Keratinocyte (primary cell): Measurements from ENCODE around the gene FPR3.

ENCODE experiments used
- CTCF ChIP-seq, 3 experiments: IDR thresholded peaks in 1 of 3; conservative IDR thresholded peaks in 1 of 3; optimal IDR thresholded peaks in 1 of 3; 2 replicates in 2 of 3; 3 replicates in 1 of 3; pipeline versions ENCODE3 to v1.5.1; 2011; ENCODE audit warnings: low read length in 3 of 3, mild to moderate bottlenecking in 3 of 3, moderate library complexity in 2 of 3, control low read depth in 1 of 3, inconsistent platforms in 1 of 3; ENCODE audit not compliant: insufficient read depth in 2 of 3; ENCODE audit errors: extremely low read depth in 1 of 3
- EZH2 ChIP-seq: IDR thresholded peaks from one replicate; pipeline ENCODE4 v1.6.1; 2012; ENCODE audit warnings: inconsistent platforms, mild to moderate bottlenecking, low read length, moderate library complexity

- TF ChIP-seq CTCF (optimal IDR thresholded peaks at IDR 0.05 in 1 of 3, IDR thresholded peaks at IDR 0.05 in 1 of 3, conservative IDR thresholded peaks at IDR 0.05 in 1 of 3; ENCODE audit: extremely low read depth in 1 of 3, insufficient read depth in 2 of 3, low read length in 3 of 3) (no peak), EZH2 (no peak)
These were observed 1.3 kb downstream of the FPR3 start for GRCh38 chr19:51796195-51796679.
